Body of pancreas (tissue), 4 donors: Measurements from ENCODE around the gene MFAP4.

Experiments
- POLR2A ChIP-seq, 3 donors: fragments of 450-650 bp; IDR thresholded peaks; one replicate each; pipeline ENCODE4 v1.6.1; 2016; ENCODE audit warnings: antibody characterized with exemption in 3 of 3, mild to moderate bottlenecking in 2 of 3
- TF ChIP-seq, protein P1 (sequence below), 7 experiments: fragments of 450-650 bp in 4 of 7; fragments of 200-600 bp in 3 of 7; sonication (generic) in 3 of 7; IDR thresholded peaks; one replicate each; pipeline ENCODE4 v1.5.1; 2016 to 2019; ENCODE audit warnings: antibody characterized with exemption in 7 of 7

DNA sequence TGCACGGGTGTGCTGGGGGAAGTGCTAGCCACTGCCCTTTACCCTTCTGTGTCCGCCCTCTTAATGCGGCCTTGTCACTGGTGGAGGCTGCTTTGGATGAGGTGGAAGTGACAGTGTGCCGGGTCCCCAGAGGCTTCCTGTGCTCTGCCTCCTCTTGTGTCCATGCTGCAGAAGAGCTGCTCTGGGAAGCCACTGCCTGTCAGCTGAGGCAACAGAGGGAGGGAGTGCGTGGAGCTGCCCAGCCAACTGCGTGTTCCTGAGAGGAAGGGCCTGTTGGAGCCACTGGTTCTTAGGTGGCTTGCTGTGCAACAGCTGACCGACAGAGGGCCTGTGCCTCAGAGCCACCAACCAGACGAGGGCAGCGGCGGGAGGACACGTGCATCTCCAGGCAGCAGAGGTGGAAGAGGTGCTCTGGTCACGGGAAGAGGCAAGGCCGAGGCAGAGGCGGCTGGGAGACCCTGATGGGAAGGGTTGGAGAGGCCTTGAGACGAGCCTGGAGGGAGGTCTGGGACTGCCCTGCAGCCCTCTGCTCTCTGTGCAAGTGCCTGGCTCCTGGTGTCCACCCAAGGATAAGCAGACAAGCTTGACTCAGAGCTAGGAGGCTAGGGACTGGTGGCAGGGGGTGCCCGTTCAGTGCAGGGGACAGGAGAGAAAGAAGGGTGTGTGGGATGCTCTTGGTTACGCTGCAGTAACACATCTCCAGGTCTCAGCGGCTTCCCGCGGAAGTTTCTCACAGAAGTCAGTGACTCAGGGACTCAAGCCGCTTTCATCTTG is 49.9 kb downstream of the MFAP4 start:
- TF ChIP-seq, protein P1, sequence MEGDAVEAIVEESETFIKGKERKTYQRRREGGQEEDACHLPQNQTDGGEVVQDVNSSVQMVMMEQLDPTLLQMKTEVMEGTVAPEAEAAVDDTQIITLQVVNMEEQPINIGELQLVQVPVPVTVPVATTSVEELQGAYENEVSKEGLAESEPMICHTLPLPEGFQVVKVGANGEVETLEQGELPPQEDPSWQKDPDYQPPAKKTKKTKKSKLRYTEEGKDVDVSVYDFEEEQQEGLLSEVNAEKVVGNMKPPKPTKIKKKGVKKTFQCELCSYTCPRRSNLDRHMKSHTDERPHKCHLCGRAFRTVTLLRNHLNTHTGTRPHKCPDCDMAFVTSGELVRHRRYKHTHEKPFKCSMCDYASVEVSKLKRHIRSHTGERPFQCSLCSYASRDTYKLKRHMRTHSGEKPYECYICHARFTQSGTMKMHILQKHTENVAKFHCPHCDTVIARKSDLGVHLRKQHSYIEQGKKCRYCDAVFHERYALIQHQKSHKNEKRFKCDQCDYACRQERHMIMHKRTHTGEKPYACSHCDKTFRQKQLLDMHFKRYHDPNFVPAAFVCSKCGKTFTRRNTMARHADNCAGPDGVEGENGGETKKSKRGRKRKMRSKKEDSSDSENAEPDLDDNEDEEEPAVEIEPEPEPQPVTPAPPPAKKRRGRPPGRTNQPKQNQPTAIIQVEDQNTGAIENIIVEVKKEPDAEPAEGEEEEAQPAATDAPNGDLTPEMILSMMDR (IDR thresholded peaks at IDR 0.05): peak in 3 of 7 experiments; percentile 50 to 72 (median 52)
- no peak for TF ChIP-seq POLR2A (IDR thresholded peaks at IDR 0.05)
